HG02870 (cell line): ENCODE measurements around the gene ALOX12.
"Not testable (repeated sequence)": the region's sequence is repeated elsewhere in the genome, so short reads cannot be mapped to it uniquely, and the experiment has no call there.

Experiments used
- ATAC-seq: cut with Tn5 transposase; IDR thresholded peaks from one replicate; pipeline ENCODE4 v1.9.1; 2021; ENCODE audit warnings: mild to moderate bottlenecking, moderate library complexity; ENCODE audit not compliant: unreplicated experiment

ALOX12 gene

DNA sequence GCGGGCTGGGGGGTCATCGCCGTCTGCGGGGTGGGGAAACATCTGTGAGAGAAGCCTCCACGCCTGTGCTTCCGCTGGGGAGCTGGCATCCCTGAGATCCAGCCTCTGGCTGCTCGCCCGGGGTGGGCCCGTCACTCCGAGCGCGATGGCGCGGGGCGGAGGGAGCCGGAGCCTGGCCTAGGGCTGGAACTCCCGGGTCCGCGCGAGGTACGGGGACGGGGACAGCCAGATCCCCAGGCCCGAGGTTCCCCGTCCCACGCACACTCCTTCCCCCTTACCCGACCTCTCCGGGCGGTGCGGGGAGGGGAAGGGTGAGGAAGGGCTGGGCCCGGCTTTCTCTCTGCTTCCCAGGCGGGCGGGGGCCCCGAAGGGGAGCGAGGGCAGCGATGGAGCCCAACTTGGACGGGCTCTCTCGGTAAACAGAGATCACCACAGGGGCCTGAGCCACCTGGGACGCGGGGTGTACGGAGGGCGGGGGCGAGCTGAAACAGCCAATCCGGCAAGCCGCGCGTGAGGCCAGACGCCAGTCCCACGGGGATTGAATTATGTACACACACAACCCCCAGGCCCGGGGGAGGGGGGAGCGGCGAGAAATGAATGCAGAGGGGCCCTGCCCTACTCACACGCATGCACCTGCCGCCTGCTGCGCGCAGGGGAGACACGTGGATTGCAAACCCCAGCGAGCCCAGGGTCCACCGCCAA lies 47.8 kb downstream of the ALOX12 start, which contains the start of gene SLC16A11:
SLC16A11 (minus strand) TSS at position 596 of the 702 bp plus-strand sequence; CDS start at position 17, 579 bp downstream.
- no peak for ATAC-seq

DNA sequence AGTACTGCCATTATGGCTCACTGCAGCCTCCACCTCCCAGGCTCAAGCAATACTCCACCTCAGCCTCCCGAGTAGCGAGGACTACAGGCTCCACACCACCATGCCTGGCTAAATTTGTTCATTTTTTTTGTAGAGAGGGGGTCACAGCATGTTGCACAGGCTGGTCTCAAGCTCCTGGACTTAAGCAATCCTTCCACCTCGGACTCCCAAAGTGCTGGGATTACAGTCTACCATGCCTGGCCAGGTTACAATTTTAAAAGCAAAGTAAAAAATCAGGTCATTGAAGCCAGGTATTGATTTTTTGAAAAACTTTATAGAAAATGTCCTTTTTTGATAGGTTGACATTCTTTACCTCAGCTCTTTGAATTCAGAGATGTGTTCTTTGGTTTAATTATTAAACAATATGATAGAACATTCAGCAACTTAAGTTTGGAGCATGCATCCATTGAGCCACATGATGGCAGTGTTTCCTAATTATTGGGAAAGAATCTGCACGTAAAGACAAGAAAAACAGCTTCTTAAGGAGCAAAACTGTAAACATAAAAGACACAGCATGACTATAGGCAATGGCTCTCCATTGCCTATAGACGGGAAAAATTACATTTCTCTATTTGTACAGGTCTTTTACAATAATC lies 49.8 kb downstream of the ALOX12 start:
- ATAC-seq, result no peak

DNA sequence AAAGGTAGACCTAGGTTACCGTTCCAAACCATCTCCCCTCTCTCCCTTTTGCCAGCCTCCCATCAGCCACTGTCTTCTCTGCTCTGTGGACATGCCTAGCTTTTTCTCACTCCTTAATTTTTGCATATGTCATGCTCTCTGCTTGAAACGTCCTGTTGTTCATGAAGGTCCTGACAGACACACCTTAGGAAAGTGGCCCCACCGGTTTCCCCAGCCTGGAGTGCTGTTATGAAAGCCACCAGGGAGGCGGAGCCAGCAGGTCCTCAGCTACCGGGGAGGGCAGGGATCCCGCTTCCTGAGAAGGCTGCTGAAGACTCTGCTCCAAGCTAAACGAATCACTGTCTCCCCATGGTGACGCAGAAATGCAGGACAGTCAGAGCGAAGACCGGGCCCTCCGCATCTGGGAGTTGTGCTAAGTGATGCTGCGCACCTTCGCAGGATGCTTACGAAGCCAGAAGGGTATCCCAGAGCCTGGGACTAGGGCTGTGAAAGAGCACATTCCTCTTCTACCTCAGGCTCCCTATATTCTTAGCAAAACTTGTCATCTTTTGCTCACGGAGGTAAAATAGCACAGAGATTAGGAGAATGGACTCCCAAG lies 50.4 kb downstream of the ALOX12 start:
- ATAC-seq, result no peak

- not testable (repeated sequence) for ATAC-seq
Observed at GRCh38 chr17:7046725-7047397, 51.0 kb downstream of the ALOX12 start.

DNA sequence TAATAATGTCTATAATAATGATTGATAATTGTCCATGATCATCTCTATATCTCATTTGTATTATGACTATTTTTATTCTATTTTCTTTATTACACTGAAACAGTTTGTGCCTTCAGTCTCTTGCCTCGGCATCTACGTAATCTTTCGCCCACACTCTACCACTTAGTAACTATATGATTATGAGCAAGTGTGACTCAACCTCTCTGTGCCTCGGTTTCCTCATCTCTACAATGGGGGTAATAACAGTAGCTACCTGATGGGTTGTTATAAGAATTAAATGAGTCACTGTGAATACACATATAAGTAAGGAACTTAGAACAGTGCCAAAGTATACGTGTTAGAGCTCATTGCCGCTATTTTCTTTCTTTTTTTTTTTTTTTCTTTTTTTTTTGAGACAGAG lies 51.7 kb downstream of the ALOX12 start:
- no peak for ATAC-seq

DNA sequence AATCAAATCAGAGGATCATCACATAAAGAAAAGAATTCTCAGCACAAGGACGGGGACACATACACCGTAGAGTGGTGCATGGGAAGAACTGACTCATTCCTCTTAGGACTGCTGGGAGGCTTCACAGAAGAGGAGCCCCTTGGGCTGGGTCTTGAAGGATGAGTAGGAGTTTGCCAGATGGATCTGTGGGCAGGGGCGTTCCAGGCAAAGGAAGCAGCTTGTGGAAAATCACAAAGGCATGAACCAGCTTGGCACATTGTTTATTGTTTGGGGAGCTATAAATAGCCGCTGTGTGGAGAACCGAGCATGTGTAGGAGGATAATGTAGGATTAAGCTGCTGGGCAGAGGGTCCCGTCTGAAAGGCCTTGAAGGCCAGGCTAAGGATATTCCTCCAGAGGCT lies 53.1 kb downstream of the ALOX12 start:
- no peak for ATAC-seq

- ATAC-seq, result not testable (repeated sequence)
Observed at GRCh38 chr17:7050583-7050982, 54.7 kb downstream of the ALOX12 start.

DNA sequence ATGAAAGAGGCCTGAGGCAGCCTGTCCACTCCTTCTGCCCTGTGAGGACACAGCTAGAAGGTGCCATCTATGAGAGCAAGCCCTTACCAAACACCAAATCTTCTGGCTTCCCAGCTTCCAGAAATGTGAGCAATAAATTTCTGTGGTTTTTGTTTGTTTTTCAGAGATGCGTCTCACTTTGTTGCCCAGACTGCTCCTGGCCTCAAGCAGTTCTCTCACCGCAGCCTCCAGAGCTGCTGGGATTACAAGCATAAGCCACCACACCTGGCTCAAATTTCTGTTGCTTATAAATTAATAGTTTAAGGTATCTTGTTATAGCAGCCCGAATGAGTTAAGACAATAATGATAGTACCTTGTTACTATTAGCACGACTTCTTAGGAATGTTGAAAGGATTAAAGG lies 60.5 kb downstream of the ALOX12 start:
- ATAC-seq, result no peak

- no peak for ATAC-seq
Observed at GRCh38 chr17:7058831-7059447, 63.1 kb downstream of the ALOX12 start.
